Lower lobe of right lung (tissue), 2 donors: ENCODE data around the gene LOC128125822.

Experiments used
- ATAC-seq, 2 donors: fragments of 200-7000 bp; cut with Tn5 transposase; one replicate each; pipeline ENCODE4 v1.9.1; 2020 to 2022; ENCODE audit warnings: mild to moderate bottlenecking in 2 of 2, moderate library complexity in 2 of 2
- DNase-seq: peaks from one replicate; pipeline ENCODE4 v3.0.0-alpha.2; 2020
- H3K27ac ChIP-seq: fragments of 200-600 bp; one replicate; pipeline ENCODE4 v1.8.0; 2022
- H3K27me3 ChIP-seq: fragments of 200-600 bp; one replicate; pipeline ENCODE4 v1.8.0; 2022; ENCODE audit warnings: low read depth
- H3K36me3 ChIP-seq: fragments of 200-600 bp; one replicate; pipeline ENCODE4 v1.8.0; 2022; ENCODE audit warnings: mild to moderate bottlenecking
- H3K4me1 ChIP-seq: fragments of 200-600 bp; one replicate; pipeline ENCODE4 v1.8.0; 2022
- H3K4me3 ChIP-seq: fragments of 200-600 bp; one replicate; pipeline ENCODE4 v1.8.0; 2022; ENCODE audit warnings: mild to moderate bottlenecking
- H3K9me3 ChIP-seq: fragments of 200-600 bp; one replicate; pipeline ENCODE4 v1.8.0; 2022
- intact Hi-C: fragments of 100-400 bp; cut with DNase I; formaldehyde crosslinking; loops from one replicate; pipeline ENCODE4 v1.11.0; 2022
- TF ChIP-seq, protein P1 (sequence below): fragments of 200-600 bp; IDR thresholded peaks from one replicate; pipeline ENCODE4 v1.8.0; 2022; ENCODE audit warnings: antibody characterized with exemption, mild to moderate bottlenecking
- donor health status: DM: no; HTN: yes; CAD: no; lungs with severe emphysema.

LOC128125822 gene

DNA sequence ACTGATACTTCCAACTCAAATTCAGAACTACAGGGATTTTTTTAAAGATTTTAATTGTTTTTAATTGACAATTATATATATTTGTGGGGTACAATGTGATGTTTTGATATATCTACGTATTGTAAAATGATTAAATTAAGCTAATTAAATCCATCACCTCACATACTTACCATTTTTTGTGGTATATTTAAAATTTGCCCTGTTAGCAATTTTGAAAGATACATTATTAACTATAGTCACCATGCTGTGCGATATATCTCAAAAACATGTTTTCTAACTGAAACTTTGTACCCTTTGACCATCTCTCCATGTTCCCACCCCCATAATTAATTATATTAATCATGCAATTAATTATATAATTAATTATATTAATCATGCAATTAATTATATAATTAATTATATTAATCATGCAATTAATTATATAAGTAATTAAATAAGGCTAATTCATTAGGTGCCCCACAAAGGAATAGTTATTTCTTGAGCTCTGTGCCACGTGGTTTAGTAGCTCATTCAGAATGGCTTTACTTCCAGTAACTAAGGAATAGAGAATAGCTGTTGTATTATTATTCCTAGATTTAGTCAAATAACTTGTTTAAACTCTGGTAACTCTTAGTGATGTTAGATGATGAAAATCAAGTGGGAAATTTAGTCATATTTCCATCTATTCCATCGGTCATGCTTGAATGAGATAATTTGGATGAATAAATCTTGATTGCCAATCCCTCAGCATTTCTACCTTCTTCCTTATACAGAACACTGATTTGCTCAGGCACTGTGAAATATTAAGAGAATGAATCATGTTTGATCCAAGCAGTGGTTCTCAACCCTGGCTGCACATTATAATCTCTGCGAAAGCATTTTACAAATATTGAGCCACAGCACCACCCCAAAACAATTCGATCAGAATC lies 25.1 kb downstream of the LOC128125822 start:
- ATAC-seq = peak in 1 of 2 donors; percentile 58
- H3K27me3 ChIP-seq = no peaks in the 10 kb centered on the region
- TF ChIP-seq, protein P1, sequence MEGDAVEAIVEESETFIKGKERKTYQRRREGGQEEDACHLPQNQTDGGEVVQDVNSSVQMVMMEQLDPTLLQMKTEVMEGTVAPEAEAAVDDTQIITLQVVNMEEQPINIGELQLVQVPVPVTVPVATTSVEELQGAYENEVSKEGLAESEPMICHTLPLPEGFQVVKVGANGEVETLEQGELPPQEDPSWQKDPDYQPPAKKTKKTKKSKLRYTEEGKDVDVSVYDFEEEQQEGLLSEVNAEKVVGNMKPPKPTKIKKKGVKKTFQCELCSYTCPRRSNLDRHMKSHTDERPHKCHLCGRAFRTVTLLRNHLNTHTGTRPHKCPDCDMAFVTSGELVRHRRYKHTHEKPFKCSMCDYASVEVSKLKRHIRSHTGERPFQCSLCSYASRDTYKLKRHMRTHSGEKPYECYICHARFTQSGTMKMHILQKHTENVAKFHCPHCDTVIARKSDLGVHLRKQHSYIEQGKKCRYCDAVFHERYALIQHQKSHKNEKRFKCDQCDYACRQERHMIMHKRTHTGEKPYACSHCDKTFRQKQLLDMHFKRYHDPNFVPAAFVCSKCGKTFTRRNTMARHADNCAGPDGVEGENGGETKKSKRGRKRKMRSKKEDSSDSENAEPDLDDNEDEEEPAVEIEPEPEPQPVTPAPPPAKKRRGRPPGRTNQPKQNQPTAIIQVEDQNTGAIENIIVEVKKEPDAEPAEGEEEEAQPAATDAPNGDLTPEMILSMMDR = no peak
- no peak overlapping the region for H3K27ac ChIP-seq
- H3K4me1 ChIP-seq = peaks cover 8% of the 10 kb centered on the region
- intact Hi-C loops = no loop called here
- DNase-seq = no peak
- no peaks in the 10 kb centered on the region for H3K36me3 ChIP-seq
- no peaks in the 10 kb centered on the region for H3K9me3 ChIP-seq
- peak overlapping the region; percentile 55 for H3K4me3 ChIP-seq

DNA sequence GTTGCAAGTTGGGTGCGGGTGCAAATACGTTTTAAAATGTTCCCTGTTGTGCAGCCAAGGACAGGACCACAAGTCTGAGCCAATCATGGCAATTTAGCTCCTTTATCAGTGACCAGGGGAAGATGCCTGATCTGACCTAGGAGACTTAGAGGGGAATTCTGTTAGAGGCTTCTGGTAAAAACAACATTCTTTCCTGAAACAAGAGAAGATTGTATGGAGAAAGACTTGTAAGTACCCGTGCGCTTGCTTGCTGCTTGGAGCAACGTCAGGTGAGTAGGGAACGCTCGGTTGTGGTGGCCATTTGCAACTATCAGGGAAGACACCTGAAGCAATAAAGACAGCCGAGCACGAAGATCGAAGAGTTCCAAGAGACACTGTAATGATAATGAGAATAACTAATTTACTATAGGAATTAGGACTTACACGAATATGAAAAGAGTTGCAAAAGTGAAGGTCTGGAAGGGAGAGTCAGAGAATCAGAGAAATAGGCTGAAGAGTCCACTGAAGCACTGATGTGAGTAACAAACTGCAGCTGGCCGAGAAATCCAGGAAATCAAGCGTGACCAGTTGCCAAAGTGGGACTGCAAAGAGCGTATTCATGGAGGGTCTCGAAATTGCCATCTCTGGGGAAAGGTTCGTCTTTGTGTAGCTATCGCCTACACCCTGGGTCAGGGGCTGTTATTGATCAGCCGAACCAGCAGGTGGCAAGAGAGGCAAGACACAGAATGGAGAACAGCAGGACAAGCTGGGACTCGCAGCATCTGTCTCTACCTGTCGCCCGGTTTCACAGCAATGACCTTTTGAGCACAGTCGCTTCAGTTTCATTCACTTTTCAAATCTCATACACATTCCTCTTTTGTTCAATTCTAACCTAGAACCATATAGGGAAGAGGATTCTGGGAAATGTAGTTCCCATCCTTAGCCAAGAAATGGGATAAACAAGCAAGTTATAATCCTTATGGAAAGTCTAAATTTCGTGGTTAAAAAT lies 26.1 kb downstream of the LOC128125822 start:
- H3K9me3 ChIP-seq = no peaks in the 10 kb centered on the region
- peak overlapping the region; percentile 55 for H3K4me3 ChIP-seq
- ATAC-seq = peak; percentile 95 to 98
- peaks cover 8% of the 10 kb centered on the region for H3K4me1 ChIP-seq
- peak; percentile 71 for DNase-seq
- H3K36me3 ChIP-seq = no peaks in the 10 kb centered on the region
- no peak overlapping the region for H3K27ac ChIP-seq
- intact Hi-C loops = no loop called here
- TF ChIP-seq, protein P1 = peak; percentile 86
- no peaks in the 10 kb centered on the region for H3K27me3 ChIP-seq

DNA sequence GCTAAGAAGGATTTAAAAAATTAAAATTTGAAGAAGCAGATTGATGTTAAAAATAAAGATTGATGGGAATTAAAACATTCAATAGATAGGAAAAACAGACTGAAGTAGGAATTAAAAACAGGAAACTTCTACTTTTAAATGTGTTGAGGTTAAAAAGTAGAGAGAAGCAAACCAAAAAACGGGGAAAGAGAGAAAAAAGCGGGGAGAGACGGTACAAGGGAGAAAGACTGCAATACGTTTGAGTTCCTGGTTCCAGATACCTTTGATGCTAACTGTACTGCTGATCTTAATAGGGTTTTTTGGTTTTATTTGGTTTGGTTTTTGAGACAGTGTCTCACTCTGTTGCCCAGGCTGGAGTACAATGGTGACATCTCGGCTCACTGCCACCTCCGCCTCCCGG lies 27.0 kb downstream of the LOC128125822 start:
- no peak for ATAC-seq
- no peaks in the 10 kb centered on the region for H3K36me3 ChIP-seq
- no peaks in the 10 kb centered on the region for H3K9me3 ChIP-seq
- no peak overlapping the region for H3K27ac ChIP-seq
- TF ChIP-seq, protein P1 = no peak
- no peak overlapping the region for H3K4me3 ChIP-seq
- peaks cover 8% of the 10 kb centered on the region for H3K4me1 ChIP-seq
- no peaks in the 10 kb centered on the region for H3K27me3 ChIP-seq
- DNase-seq = no peak
- intact Hi-C loops = no loop called here

DNA sequence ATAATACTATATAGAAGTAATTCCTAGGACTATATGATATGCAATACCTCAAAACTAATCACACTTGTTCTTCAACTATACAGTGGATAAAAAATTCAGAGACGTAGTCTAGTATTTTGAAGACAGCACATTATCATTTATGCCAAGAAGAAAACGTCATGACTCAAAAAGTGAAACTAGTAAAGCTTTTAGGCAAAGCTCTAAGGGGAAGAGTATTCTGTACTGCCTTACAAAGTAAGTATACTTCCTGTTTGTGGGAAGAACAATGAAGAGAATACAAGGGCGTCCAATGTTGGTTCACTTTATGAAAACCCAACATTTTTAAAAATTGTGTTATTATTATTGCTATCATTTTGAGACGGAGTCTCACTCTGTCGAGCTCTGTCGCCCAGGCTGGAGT lies 27.9 kb downstream of the LOC128125822 start:
- H3K27ac ChIP-seq = no peak overlapping the region
- H3K4me1 ChIP-seq = peaks cover 8% of the 10 kb centered on the region
- ATAC-seq (no peak), DNase-seq (no peak)
- no peaks in the 10 kb centered on the region for H3K27me3 ChIP-seq
- no peaks in the 10 kb centered on the region for H3K9me3 ChIP-seq
- TF ChIP-seq, protein P1 = no peak
- H3K4me3 ChIP-seq = no peak overlapping the region
- H3K36me3 ChIP-seq = no peaks in the 10 kb centered on the region
- intact Hi-C loops = loop anchor here (5.0 kb wide), 1 partner anchor 162 kb away; no protein-coding TSS in a partner anchor

DNA sequence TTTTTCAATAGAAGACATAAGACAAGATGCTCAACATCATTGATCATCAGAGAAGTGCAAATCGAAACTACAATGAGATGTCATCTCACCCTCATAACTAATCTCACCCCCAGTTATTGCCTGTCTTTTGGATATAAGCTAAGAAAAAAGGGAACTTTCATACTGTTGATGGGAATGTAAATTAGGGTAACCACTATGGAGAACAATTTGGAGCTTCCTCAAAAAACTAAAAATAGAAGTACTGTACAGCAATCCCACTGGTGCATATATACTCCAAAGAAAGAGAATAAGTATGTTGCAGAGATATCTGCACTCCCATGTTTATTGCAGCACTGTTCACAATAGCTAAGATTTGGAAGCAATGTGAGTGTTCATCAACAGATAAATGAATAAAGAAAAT lies 37.0 kb downstream of the LOC128125822 start:
- ATAC-seq (no peak), DNase-seq (no peak)
- TF ChIP-seq, protein P1 = no peak
- Histone ChIP-seq H3K27me3 (no peaks in the 10 kb centered on the region), H3K4me3 (no peak overlapping the region), H3K9me3 (no peaks in the 10 kb centered on the region), H3K27ac (no peak overlapping the region), H3K36me3 (no peaks in the 10 kb centered on the region), H3K4me1 (no peaks in the 10 kb centered on the region)
- intact Hi-C loops = no loop called here
